ENCODE measurements around the gene MICU1.

GRCh38 chr10:72353965-72354355 is 271.9 kb downstream of the MICU1 start:
- TF ChIP-seq CTCF (optimal IDR thresholded peaks at IDR 0.05 in 1 of 3, IDR thresholded peaks at IDR 0.05 in 1 of 3, conservative IDR thresholded peaks at IDR 0.05 in 1 of 3; ENCODE audit: extremely low read depth in 1 of 3, insufficient read depth in 2 of 3, low read length in 3 of 3) (no peak), EZH2 (IDR thresholded peaks at IDR 0.05; ENCODE audit: low read length) (no peak)

Measured in keratinocyte (primary cell).